ENCODE data around the gene DIS3L2. TPM values are rescaled to one million over a fixed set of nuclear protein-coding genes. Genes with fewer than 3 reads are reported as not detected.

Gene DIS3L2
- total and polyA plus RNA-seq, 2 experiments from 2014 or later, result 15.2 to 25.3 TPM

DNA sequence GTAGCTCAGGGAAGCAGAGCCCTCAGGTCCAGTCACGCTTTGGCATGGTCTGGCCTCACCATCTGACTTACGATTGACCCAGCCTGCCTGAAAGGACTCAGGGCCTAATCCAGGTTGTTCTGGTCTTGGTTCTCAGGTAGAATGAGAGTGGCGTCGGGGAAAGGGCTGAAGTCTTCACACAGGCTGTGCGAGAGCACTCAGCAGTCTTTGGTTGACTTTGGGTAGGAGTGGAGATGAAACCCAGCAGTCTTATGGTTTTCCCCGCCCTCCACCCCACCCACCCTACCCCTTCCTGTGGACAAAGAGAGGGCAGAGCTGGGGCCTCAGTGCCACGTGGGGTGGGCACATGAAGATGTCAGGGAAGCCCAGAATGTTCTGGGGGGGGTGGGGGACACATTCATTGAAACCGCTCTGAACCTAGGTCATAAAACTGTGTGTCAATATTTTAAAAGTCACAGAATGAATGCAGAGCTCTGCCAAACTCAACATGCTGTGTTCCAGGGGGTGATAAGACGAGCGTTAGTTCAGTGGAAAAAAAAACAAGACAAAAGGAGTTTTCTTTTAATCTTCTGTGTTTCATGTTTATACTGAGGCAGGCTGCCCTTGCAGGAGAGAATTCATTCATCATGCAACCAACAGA, 358.4 kb downstream of the DIS3L2 start:
- Histone ChIP-seq H3F3A (replicated peaks; ENCODE audit: low read depth) (no peaks in the 10 kb centered on the region), H3K4me2 (no peak overlapping the region), H2AFZ (no peak overlapping the region), H4K20me1 (replicated peaks; ENCODE audit: insufficient read depth) (no peaks in the 10 kb centered on the region), H3K36me3 (ENCODE audit: insufficient read depth) (no peaks in the 10 kb centered on the region), H3K4me3 (no peak overlapping the region), H3K4me1 (ENCODE audit: insufficient read depth) (no peaks in the 10 kb centered on the region), H3K79me2 (replicated peaks; ENCODE audit: insufficient read depth) (no peaks in the 10 kb centered on the region), H3K27me3 (ENCODE audit: insufficient read depth) (no peaks in the 10 kb centered on the region), H3K27ac (ENCODE audit: low read depth) (no peak overlapping the region), H3K9me2 (ENCODE audit: insufficient read depth) (no peaks in the 10 kb centered on the region)
- DNase-seq (ENCODE audit: low spot score), result no peak
- H3K27ac Mint-ChIP-seq, result no peak overlapping the region
- H3K9me3 Mint-ChIP-seq, result no peaks in the 10 kb centered on the region
- peaks cover 15% of the 10 kb centered on the region for H3K27me3 Mint-ChIP-seq (ENCODE audit: insufficient read depth, low read depth, poor library complexity)
- H3K36me3 Mint-ChIP-seq (ENCODE audit: low read depth), result no peaks in the 10 kb centered on the region
- H3K4me3 Mint-ChIP-seq, result no peak overlapping the region
- no peak for ATAC-seq
- H3K4me1 Mint-ChIP-seq, result peaks cover 6% of the 10 kb centered on the region; the same call in 2 of the 3 replicates
- TF ChIP-seq CTCF (conservative IDR thresholded peaks at IDR 0.05; ENCODE audit: low read depth in 2 of 2) (no peak), ZNF462 (CRISPR knock-in tag; IDR thresholded peaks at IDR 0.05) (no peak), REST (IDR thresholded peaks at IDR 0.05; ENCODE audit: unreplicated experiment) (no peak), STAT1 (IDR thresholded peaks at IDR 0.05; ENCODE audit: unreplicated experiment) (no peak), ETS1 (IDR thresholded peaks at IDR 0.05) (no peak), EZH2 (IDR thresholded peaks at IDR 0.05; ENCODE audit: low read depth, unreplicated experiment) (no peak), ZNF331 (CRISPR knock-in tag; IDR thresholded peaks at IDR 0.05; ENCODE audit: low read depth) (no peak), POLR2AphosphoS5 (IDR thresholded peaks at IDR 0.05; ENCODE audit: low read depth) (no peak), EZH2phosphoT487 (IDR thresholded peaks at IDR 0.05; ENCODE audit: unreplicated experiment) (no peak)
